Lower leg skin (tissue), 3 donors: ENCODE measurements around the gene AOC2.

Experiments used
- CTCF ChIP-seq, 3 donors: fragments of 450-650 bp; IDR thresholded peaks; one replicate each; pipeline ENCODE4 v1.5.1; 2016; ENCODE audit warnings: antibody characterized with exemption in 3 of 3, mild to moderate bottlenecking in 3 of 3, moderate library complexity in 2 of 3
- POLR2A ChIP-seq, 2 donors: fragments of 450-650 bp; IDR thresholded peaks; one replicate each; pipeline ENCODE4 v1.6.1; 2016 to 2017; ENCODE audit warnings: antibody characterized with exemption in 2 of 2, mild to moderate bottlenecking in 1 of 2, moderate library complexity in 1 of 2

GRCh38 chr17:42855048-42855596 is 10.7 kb downstream of the AOC2 start:
- no peak for TF ChIP-seq POLR2A (IDR thresholded peaks at IDR 0.05)
- no peak for TF ChIP-seq CTCF (IDR thresholded peaks at IDR 0.05)
